ENCODE results near the gene SLC25A45.

The SLC25A45 gene

GRCh38 chr11:65401073-65401802, 18.8 kb upstream of the SLC25A45 start:
- no peak for DNase-seq (ENCODE audit: low read depth)
- TF ChIP-seq CTCF (IDR thresholded peaks at IDR 0.05; ENCODE audit: insufficient read depth, low read depth, low read length, missing control alignments), result no peak
- no peak overlapping the region for H3K4me3 ChIP-seq (ENCODE audit: low read depth, low read length)

- no peak overlapping the region for H3K4me3 ChIP-seq (ENCODE audit: low read depth, low read length)
- TF ChIP-seq CTCF (IDR thresholded peaks at IDR 0.05; ENCODE audit: insufficient read depth, low read depth, low read length, missing control alignments), result no peak
- no peak for DNase-seq (ENCODE audit: low read depth)
Measured at GRCh38 chr11:65400307-65401072, 18.0 kb upstream of the SLC25A45 start.

GRCh38 chr11:65399845-65400244, 17.4 kb upstream of the SLC25A45 start:
- H3K4me3 ChIP-seq (ENCODE audit: low read depth, low read length), result no peak overlapping the region
- no peak for DNase-seq (ENCODE audit: low read depth)
- no peak for TF ChIP-seq CTCF (IDR thresholded peaks at IDR 0.05; ENCODE audit: insufficient read depth, low read depth, low read length, missing control alignments)

- no peak for DNase-seq (ENCODE audit: low read depth)
- no peak overlapping the region for H3K4me3 ChIP-seq (ENCODE audit: low read depth, low read length)
- no peak for TF ChIP-seq CTCF (IDR thresholded peaks at IDR 0.05; ENCODE audit: insufficient read depth, low read depth, low read length, missing control alignments)
Measured at GRCh38 chr11:65399249-65399648, 16.8 kb upstream of the SLC25A45 start.

- no peak for TF ChIP-seq CTCF (IDR thresholded peaks at IDR 0.05; ENCODE audit: insufficient read depth, low read depth, low read length, missing control alignments)
- no peak overlapping the region for H3K4me3 ChIP-seq (ENCODE audit: low read depth, low read length)
- no peak for DNase-seq (ENCODE audit: low read depth)
Measured at GRCh38 chr11:65398362-65398910, 16.0 kb upstream of the SLC25A45 start.

- no peak for TF ChIP-seq CTCF (IDR thresholded peaks at IDR 0.05; ENCODE audit: insufficient read depth, low read depth, low read length, missing control alignments)
- no peak for DNase-seq (ENCODE audit: low read depth)
- H3K4me3 ChIP-seq (ENCODE audit: low read depth, low read length), result no peak overlapping the region
Measured at GRCh38 chr11:65396769-65397745, 14.6 kb upstream of the SLC25A45 start.
